Gastroesophageal sphincter (tissue), 3 donors: ENCODE measurements around the gene MAGEA12.

Source experiments
- CTCF ChIP-seq, 4 experiments: fragments of 200-600 bp in 2 of 4; fragments of 450-650 bp in 2 of 4; sonication (generic) in 1 of 4; IDR thresholded peaks; one replicate each; pipeline ENCODE4 v1.5.1; 2017 to 2019; ENCODE audit warnings: antibody characterized with exemption in 4 of 4, mild to moderate bottlenecking in 2 of 4, moderate library complexity in 2 of 4
- EP300 ChIP-seq: sonication (generic); formaldehyde crosslinking; IDR thresholded peaks from one replicate; pipeline ENCODE4 v1.6.1; 2017; ENCODE audit warnings: antibody characterized with exemption, mild to moderate bottlenecking
- POLR2A ChIP-seq, 2 donors: fragments of 450-650 bp; IDR thresholded peaks; one replicate each; pipeline ENCODE4 v1.6.1; 2017; ENCODE audit warnings: antibody characterized with exemption in 2 of 2, mild to moderate bottlenecking in 2 of 2, moderate library complexity in 1 of 2
- POLR2AphosphoS5 ChIP-seq: sonication (generic); formaldehyde crosslinking; IDR thresholded peaks from one replicate; pipeline ENCODE4 v1.6.1; 2017; ENCODE audit warnings: antibody characterized with exemption

DNA sequence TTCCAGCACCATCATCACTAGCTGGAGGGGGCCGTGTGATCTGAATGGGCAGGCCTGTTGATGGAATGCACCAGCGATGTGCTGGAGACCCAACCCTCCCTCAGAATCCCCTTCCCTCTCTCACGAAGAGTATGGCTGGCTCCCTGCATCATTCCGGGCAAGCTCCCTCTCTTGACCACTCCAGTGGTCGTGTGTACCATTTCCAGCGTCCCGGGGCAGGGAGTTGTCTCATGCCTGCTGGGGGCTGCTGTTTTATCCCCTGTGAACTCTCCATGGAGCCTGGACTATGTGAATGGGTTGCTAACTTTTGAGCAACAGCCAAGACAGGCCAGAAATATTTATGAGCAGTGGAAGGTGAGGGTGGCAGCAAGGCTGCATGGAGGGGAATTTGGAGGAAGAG, 8.1 kb upstream of the MAGEA12 start:
- TF ChIP-seq CTCF (IDR thresholded peaks at IDR 0.05) (no peak), POLR2A (IDR thresholded peaks at IDR 0.05) (no peak), POLR2AphosphoS5 (no peak), EP300 (no peak)
